Cortex of kidney (tissue), 1 donor: ENCODE data around the gene SIGLEC7.

Experiments
- DNase-seq: peaks from one replicate; lab custom pipeline; 2025; lab: John Stamatoyannopoulos, UW

Gene SIGLEC7

DNA sequence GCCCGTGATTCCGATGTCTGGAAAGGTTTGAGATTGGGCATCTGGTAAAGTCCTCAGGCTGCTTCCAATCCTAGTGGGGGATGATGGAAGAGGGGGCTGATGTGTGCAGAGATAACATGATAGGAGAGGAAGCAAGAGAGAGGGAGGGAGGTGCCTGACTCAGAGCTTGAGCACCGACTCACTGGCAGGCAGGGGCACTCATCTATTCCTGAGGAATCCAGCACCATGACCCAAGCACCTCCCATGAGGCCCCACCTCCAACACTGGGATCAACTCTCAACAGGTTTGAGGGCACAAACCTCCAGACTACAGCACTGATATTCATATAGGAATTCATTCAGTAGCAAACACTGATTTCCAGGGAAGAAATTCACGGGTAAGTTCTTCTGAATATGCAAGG, 23.0 kb upstream of the SIGLEC7 start:
- DNase-seq: no peak

DNA sequence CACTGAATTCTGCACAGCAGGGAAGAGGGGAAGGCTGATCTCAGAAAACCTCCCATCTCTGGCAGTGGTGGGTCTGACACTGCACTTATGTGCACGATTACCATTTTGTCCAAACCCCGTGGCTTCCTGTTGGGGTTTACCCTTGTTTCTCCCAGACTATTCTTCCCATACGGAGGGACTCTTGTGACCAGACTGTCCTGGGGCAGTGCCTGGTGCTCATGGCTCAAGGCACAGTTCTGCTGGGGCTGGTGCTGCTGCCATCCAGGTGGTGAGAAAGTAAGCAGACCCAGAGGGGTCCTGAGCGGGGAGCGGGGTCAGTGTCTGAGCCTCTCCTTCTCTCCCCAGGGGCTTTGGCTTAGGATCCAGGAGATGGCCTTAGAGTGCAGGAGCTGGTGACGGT, 22.5 kb upstream of the SIGLEC7 start:
- DNase-seq: no peak

DNA sequence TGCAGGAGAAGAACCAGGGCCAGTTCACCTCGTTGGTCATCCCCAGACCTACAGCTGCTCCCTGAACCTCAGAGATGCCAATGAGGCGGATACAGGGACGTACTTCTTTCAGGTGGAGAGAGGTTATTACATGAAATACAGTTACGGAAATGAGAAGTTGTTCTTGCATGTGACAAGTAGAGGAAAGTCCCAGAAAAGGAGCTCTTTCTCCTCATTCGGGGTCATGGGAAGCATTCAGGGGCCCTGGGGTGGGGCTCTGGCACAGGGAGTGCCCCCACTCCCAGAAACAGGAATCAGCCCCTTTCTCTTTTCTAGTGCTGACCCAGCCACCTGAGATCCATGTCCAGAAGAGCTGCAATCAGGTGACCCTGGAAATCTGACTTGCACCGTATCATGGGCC, 21.9 kb upstream of the SIGLEC7 start:
- DNase-seq: no peak

DNA sequence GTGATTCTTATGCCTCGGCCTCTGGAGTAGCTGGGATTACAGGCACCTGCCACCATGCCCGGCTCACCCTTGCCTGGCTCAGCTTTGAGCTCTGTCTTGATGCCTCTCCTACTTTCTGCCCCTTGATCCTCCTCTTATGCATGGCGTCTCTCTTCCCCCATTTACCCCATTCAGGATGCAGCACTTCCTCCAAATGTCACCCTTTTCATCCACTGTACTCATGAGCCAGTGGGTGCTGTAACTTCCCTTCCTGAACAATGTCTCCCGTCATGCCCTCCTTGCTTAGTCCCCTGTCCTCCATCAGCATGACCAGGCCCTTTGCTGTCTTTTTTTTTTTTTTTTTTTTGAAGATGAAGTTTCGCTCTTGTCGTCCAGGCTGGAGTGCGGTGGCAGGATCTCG, 20.8 kb upstream of the SIGLEC7 start:
- no peak for DNase-seq

DNA sequence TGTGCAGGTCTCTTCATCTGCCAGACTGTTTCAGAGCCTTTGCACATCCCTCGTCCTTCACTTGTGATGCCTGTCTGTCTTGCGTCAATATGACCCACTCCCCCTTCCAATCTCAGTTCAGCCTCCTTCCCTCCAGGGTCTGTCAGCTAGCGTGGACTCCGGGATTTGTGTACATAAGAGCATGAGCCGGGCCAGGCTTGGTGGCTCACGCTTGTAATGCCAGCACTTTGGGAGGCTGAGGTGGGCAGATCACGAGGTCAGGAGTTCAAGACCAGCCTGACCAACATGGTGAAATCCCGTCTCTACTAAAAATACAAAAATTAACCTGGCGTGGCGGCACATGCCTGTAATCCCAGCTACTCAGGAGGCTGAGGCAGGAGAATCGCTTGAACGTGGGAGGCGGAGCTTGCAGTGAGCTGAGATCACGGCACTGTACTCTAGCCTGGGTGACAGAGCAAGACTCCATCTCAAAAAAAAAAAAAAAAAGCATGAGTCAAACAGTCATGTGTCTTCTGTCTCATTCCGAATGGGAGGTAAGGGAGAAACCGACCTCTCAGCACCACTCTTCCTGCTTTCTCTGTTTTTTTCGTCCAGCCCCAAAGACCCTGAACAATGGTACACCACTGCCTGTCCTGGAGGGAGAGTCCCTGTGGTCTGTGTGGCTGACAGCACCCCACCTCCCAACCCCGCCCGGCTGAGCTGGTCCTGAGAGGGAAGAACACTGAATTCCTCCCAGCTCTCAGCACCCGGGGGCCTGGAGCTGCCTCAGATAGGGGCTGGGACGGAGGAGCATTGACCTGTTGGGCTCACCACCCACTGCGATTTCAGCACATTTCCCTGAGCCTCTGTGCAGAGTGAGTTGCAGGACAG, 19.8 kb upstream of the SIGLEC7 start:
- DNase-seq: no peak

DNA sequence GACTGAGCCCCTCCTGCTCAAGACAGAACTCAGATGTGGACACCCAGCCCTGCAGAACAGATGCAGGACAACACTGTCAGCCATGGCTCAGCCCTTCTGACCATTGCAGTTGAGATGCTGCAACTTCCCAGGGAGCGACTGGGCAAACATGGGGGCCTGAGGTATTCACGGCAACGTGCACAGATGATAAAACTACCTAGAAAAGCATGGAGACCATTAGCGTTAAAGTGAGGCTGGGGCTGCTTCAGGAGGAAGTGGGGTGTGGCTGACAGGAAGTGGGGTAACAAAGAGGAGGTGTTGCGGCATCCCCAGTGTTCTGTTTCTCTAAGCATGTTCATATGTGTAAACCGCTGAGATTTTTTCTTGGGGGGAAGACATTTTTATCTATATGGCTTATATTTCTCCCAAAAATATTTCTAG, 18.7 kb upstream of the SIGLEC7 start:
- no peak for DNase-seq

DNA sequence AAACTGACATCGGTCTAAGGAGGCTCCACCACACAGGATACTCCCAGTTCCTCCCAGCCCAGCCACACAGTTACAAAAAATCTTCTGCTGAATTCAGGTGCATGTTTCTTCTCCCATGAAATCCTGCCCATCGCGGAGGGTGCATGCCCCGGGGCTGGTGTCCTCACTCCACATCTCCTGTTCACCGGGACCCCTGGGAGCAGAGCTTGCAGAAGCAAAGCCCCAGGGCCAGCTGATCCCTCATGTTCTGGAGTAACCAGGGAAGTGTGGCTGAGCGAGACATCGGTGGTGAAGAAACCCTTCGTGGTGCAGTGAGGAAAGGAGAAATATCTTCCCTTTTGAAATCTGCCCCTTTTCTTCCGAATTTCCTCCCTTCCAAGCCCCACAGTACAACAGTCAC, 18.3 kb upstream of the SIGLEC7 start:
- no peak for DNase-seq

DNA sequence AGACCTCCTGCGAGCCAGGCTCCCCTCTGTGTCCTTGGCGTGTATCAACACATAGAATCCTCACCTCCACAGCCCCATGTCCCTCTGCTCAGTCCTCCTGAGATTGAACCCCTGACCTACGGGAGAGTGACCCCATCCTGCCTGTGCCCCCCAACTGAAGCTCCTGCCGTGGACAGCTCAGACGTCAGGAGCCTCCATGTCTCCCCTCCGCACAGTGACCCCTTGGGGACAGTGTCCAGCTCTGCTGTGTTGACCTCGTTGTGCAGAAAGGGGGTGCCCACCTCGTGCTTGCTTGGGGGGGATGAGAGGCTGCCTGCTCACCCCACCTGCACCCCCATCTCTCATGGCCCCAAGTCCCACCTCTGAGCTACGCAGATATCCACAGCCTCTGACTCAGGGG, 17.9 kb upstream of the SIGLEC7 start:
- no peak for DNase-seq

DNA sequence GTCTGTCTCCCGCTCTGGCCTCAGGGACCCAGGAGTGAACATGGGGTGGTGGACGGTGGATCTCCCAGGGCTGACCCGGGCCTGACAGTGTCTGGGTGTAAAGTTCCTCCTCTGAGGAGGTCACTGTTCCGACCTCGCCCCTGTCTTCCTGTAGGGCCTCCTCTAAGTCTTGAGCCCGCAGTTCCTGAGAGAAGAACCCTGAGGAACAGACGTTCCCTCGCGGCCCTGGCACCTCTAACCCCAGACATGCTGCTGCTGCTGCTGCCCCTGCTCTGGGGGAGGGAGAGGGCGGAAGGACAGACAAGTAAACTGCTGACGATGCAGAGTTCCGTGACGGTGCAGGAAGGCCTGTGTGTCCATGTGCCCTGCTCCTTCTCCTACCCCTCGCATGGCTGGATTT, 17.4 kb upstream of the SIGLEC7 start, which contains the start of gene SIGLEC9:
Gene SIGLEC9, plus strand, starts transcription at position 178 of the 400 bp plus-strand sequence. Its CDS starts 69 bp downstream, at position 247.
- DNase-seq: no peak

DNA sequence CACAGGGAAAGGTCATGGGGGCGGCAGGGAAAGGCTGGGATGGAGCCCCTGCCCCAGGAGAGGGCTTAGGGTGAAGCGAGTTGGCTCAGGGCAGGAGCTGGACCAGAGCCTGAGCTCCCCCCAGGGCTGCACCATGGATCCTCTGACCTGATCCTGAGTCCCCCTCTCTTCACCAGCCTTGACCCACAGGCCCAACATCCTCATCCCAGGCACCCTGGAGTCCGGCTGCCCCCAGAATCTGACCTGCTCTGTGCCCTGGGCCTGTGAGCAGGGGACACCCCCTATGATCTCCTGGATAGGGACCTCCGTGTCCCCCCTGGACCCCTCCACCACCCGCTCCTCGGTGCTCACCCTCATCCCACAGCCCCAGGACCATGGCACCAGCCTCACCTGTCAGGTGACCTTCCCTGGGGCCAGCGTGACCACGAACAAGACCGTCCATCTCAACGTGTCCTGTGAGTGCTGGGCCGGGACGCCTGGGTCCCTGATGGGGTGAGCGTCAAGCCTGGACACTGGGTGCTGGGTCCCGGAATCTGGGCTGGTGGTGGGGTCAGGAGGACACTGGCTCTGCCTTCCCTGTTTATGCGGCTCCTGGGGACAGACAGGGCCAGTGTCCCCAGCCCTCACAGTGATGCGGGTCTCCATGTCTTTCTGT, 16.6 kb upstream of the SIGLEC7 start:
- DNase-seq: no peak

DNA sequence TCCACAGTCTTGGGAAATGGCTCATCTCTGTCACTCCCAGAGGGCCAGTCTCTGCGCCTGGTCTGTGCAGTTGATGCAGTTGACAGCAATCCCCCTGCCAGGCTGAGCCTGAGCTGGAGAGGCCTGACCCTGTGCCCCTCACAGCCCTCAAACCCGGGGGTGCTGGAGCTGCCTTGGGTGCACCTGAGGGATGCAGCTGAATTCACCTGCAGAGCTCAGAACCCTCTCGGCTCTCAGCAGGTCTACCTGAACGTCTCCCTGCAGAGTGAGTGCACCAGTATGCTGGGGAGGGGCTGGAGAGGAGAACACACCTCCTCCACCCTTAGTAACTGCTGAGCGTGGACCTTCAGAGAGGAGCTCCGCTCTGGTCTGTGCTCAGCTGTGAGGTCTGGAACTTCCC, 15.1 kb upstream of the SIGLEC7 start:
- no peak for DNase-seq

DNA sequence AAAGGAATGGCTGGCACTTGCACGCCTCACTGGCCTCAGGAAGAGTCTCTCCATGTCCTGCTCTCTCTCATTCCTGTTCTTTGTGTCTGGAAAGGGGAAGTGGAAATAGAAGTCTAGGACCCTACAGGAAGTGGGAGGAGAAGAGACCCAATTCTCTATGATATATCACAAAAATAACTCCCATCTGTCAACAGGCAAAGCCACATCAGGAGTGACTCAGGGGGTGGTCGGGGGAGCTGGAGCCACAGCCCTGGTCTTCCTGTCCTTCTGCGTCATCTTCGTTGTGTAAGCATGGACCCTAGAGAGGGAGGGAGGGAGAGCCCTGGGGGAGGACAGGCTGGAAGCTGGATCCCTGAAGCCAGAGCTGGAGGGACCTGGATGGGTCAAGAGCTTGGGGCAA, 14.3 kb upstream of the SIGLEC7 start:
- DNase-seq: no peak

DNA sequence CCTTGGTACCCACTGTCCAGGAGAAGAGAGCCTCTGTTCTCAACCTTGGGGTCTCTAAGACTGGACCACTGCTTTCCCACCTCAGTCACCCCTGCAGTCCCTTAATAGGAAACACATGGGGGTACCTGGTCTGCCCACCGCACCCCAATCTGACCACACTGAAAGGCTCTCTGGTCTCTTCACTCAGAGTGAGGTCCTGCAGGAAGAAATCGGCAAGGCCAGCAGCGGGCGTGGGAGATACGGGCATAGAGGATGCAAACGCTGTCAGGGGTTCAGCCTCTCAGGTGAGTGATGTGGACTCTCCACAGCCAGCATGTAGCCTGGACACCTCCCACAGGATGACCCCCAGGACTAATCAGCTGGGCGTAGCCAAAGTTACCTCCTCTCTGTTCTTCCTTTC, 13.9 kb upstream of the SIGLEC7 start:
- DNase-seq: no peak

DNA sequence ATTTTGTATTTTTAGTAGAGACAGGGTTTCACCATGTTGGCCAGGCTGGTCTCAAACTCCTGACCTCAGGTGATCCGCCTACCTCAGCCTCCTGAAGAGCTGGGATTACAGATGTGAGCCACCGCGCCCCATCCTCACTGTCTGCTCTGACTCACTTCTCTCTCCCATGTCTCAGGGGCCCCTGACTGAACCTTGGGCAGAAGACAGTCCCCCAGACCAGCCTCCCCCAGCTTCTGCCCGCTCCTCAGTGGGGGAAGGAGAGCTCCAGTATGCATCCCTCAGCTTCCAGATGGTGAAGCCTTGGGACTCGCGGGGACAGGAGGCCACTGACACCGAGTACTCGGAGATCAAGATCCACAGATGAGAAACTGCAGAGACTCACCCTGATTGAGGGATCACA, 12.4 kb upstream of the SIGLEC7 start:
- DNase-seq: no peak

DNA sequence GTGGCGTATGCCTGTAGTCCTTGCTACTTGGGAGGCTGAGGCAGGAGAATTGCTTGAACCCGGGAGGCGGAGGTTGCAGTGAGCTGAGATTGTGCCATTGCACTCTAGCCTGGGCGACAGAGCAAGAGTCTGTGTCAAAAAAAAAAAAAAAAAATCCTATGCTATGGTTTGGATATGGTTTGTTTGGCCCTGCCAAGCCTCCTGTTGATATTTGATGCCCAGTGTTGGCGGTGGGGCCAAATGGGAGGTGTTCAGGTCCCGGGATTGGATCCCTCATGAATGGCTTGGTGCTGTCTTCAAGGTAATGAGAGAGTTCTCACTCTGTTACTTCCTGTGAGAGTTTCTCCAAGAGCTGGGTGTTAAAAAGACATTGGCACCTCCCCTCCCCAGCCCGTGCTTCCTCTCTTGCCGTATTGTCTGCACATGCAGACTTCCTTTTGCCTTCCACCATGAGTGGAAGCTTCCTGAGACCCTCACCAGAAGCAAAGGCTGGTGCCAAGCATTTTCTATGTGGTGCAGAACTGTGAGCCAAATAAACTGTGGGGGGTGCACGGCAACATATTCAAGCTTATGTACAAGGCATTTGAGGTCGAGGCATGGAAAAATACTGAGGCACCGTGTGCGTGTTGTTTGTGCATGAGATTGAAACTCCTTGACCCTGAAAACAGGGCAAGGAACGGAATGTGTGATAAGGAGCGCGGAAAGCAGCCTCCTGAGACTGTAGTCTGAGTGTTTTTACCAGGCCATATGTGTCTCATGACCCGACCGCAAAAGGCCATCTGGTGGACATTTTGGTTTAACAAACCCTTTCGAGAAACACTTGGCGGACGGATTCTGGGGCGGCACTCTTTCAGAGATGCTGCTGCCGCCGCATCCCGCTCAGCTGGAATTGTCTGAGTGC, 10.1 kb upstream of the SIGLEC7 start:
- no peak for DNase-seq

DNA sequence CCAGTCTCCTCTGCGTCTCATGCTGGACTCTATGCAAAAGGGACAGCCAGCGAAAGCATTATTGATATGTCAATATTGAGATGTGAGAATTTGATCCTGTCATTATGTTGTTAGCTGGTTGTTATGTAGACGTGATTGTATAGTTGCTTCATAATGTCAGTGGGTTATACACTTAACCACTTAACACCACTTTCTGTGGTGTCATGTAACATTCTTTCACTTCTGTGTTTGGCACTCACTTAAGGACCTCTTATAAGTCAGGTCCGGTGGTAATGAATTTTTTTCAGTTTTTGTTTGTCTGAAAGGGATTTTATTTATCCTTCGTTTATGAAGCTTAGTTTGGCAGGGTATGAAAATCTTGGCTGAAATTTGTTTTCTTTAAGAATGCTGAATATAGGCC, 7.1 kb upstream of the SIGLEC7 start:
- DNase-seq: no peak

DNA sequence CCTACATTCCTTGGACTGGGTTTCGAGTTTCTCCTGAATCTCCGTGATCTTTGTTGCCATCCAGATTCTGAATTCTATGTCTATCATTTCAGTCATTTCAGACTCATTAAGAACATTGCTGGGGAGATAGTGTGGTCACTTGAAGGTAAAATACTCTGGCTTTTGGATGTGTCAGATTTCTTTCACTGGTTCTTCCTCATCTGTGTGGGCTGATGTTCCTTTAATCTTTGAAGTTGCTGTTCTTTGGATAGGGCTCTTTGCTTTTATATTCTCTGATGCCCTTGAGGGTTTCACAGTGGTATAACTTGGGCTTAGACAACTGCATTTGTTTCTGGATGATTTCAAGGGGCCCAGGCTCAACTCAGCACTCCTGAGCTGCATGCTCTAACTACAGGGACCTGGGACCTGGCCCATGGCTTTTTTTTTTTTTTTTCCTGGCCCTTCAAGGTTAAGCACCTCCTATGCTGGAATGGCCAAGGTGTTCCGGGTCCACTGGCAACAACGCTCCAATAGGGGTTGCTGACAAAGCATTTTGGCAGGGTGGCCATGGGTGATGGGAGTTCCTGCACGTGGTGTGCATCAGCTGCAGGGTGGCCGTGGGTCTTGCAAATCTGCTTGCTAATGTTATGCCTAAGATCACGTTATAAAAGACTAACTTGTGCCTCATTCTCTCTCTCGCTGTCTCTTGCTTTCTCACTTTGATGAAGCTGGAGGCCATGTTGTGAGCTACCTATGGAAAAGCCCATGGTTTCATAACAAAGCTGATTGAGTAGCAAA, 5.9 kb upstream of the SIGLEC7 start:
- DNase-seq: no peak

DNA sequence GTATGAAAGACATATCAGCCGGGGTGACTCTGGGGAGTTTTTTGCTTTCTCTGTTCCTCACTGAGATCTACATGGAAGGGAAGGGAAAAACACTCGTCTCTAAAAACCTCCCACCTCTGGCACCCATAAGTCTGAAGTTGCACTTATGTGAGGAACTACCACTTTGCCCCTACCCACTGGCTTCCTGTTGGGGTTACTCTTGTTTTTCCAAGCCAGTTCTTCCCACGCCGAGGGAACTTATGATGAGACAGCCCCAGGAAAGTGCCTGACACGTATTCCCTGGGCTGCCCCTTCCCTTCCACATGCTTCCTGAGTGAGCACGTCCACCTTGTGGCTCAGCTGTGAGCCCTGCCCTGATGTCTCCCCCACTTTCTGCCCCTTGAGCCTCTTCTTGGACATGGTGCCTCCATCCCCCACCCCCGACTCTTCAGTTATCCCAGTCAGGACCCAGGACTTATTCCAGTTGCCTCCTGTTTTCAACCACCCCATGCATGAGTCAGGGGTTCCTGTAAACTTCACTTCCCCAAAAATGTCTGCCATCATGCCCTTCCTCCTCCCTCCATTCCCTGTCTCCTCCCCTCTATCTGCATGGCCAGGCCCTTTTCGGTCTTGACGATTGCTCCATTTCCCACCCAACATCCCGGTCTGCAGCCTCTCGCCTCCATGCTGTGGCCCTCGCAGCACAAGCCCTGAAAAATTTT, 5.1 kb upstream of the SIGLEC7 start:
- DNase-seq: no peak

DNA sequence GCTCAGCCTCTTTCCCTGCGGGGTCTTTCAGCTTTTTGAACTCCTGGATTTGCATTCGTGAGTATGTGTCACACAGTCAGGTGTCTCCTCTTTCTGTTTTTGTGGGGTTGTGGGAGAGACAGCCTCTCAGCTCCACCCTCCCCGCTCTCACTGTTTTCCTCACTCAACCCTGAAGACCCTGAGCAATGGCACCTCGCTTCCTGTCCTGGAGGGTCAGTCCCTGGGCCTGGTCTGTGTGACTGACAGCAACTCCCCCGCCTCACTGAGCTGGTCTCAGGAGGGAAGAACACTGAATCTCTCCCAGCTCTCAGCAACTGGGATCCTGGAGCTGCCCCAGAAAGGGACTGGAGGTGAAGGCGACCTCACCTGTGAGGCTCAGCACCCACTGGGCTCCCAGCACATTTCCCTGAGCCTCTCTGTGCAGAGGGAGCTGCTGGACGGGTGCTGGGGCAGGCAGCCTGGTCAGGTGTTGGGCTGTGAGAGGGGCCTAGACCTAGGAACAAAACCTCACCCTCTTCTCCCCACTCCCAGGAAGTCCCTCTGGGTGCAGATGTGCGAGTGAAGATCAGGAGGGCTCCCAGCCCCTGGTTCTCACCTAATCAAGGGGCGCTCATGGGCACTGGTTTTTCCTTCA, 4.2 kb upstream of the SIGLEC7 start:
- no peak for DNase-seq

DNA sequence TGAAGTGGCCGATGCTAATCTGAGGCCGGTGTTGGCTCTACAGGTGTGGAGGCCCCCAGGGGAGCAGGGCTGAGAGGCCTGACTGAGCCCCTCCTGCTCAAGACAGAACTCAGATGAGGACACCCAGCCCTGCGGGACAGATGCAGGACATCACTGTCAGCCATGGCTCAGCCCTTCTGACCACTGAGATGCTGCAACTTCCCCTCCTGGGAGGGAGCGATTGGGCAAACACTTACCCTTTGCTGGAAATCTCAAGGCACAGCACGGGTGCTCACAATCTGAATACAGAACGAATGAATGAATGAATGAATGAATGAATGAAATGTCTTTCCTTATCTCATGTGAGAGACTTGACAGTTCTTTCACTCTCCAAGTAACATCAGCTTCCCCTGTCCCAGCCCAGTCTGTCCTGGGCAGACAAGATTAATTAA, 3.5 kb upstream of the SIGLEC7 start:
- DNase-seq: no peak
